ENCODE measurements around the gene ADCY5. TPM values are rescaled to one million over a fixed set of nuclear protein-coding genes. Genes with fewer than 3 reads are reported as not detected.
"Not testable (repeated sequence)": the region's sequence is repeated elsewhere in the genome, so short reads cannot be mapped to it uniquely, and the experiment has no call there.

The ADCY5 gene
- total RNA-seq, 1 donor from 2014 or later = 29.8 TPM

DNA sequence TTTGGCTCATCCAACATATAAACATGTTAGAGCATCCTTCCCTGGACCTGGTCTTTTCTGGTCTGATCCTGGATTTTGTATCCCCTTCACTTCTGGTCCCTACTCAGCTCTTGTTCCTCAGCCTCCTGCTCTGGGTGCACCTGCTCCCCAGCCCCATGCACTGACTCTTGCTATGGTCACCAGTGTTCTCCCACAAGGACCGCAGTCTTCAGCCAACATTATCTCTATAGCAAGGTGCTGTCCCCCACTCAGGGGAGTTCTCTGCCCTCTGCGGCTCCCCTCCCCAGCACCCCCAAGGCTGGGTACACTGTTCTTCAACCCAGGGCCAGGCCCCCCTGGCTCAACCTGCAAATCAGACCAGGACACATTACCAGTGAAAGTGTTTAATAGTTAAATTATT is 167.0 kb downstream of the ADCY5 start:
- FAIRE-seq (no peak), DNase-seq (ENCODE audit: low spot score in 2 of 2) (no peak)

DNA sequence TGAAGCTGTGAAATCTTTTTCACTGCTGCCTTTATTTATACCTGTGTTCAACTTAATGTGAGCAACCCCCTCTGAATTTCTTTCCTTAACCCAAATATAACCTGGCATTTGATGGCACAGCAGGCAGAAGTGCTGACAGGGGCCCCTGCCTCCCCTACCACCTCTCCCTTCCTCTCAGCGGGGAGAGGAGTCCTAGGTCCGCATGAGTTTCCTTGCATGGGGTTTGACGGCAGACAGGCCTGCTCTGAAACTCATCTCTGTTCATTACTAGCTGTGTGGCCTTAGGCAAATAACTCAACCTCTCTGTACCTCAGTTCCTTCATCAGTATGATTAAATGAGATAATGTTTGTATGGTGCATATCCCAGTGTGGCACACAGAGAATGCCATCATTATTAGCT is 167.5 kb downstream of the ADCY5 start:
- peak in 1 of 2 donors; percentile 1 for DNase-seq (ENCODE audit: low spot score in 2 of 2)
- FAIRE-seq = no peak

DNA sequence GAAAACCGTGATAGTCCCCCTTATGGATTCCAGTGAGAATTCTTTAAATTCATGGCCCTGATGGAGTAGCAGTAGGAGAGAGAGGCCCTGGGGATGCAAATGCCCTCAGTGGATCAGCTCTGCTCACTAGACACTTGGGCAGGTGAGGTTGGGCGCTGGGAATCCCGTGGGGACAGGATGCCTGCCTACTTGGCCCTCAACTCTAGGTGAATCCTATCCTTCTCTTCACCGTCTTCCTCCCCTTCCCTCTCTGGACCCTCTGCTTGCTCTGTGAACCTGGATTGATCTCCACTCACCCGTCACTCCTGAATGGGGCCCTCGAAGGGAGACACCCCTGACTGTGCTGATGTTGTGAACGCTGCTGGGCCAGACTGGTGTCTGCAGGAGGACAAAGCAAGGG is 169.8 kb downstream of the ADCY5 start:
- FAIRE-seq = no peak
- DNase-seq (ENCODE audit: low spot score in 2 of 2) = no peak

GRCh38 chr3:123278446-123278845 is 170.4 kb downstream of the ADCY5 start:
- FAIRE-seq (no peak), DNase-seq (ENCODE audit: low spot score in 2 of 2) (no peak)

- DNase-seq (ENCODE audit: low spot score in 2 of 2) (no peak), FAIRE-seq (no peak)
Observed at GRCh38 chr3:123277106-123277505, 171.8 kb downstream of the ADCY5 start.

- FAIRE-seq = no peak
Observed at GRCh38 chr3:123276346-123277006, 172.4 kb downstream of the ADCY5 start.

DNA sequence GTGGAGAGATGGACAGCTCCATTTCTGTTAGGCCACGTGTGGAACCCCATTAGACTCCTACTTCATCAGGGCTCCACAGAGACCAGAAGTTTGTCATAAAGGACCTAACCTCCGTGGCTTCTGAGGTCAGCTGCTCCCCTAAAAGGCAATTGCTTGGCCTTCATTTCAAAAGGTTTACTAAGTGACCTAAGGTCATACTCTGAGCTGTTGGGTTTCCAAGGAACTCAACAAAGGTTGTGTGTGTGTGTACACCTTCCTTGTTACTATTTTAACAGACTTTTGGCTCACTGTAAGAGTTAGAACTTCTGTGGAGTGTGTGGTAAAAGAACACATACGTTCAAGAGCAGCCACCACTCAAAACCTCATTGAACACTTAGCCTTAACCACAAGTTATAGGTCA is 173.2 kb downstream of the ADCY5 start:
- DNase-seq (ENCODE audit: low spot score in 2 of 2) (no peak), FAIRE-seq (no peak)

More at GRCh38 chr3:123276346-123277006, 172.4 kb downstream of the ADCY5 start:
- DNase-seq (ENCODE audit: low spot score in 2 of 2) = no peak

- DNase-seq (ENCODE audit: low spot score in 2 of 2) = no peak
Observed at GRCh38 chr3:123272547-123272946, 176.3 kb downstream of the ADCY5 start.

GRCh38 chr3:123271466-123272159 is 177.3 kb downstream of the ADCY5 start:
- DNase-seq (ENCODE audit: low spot score in 2 of 2) (no peak), FAIRE-seq (no peak)

More at GRCh38 chr3:123272547-123272946, 176.3 kb downstream of the ADCY5 start:
- FAIRE-seq = no peak

- FAIRE-seq (no peak), DNase-seq (ENCODE audit: low spot score in 2 of 2) (no peak)
Observed at GRCh38 chr3:123270818-123271217, 178.1 kb downstream of the ADCY5 start.

- DNase-seq (ENCODE audit: low spot score in 2 of 2) (no peak), FAIRE-seq (no peak)
Observed at GRCh38 chr3:123267821-123268220, 181.1 kb downstream of the ADCY5 start.

- no peak for FAIRE-seq
- DNase-seq (ENCODE audit: low spot score in 2 of 2) = no peak
Observed at GRCh38 chr3:123263941-123264340, 184.9 kb downstream of the ADCY5 start.

DNA sequence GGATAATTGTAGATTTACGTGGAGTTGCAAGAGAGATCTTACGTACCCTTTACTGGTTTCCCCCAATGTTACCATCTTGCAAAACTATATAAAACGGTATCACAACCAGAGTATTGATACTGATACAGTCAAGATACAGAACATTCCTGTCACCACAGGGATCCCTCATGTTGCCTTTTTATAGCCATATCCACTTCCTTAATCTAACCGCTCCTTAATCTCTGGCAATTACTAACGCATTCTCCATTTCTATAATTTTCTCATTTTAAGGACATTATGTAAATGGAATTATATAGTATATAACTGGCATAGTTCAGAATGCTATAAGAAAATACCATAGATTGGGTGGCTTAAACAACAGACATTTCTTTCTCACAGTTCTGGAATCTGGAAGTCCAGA is 186.0 kb downstream of the ADCY5 start:
- DNase-seq (ENCODE audit: low spot score in 2 of 2) = no peak
- FAIRE-seq = no peak

- DNase-seq (ENCODE audit: low spot score in 2 of 2) (no peak), FAIRE-seq (no peak)
Observed at GRCh38 chr3:123262226-123262625, 186.7 kb downstream of the ADCY5 start.

- FAIRE-seq (no peak), DNase-seq (ENCODE audit: low spot score in 2 of 2) (no peak)
Observed at GRCh38 chr3:123261666-123262065, 187.2 kb downstream of the ADCY5 start.

DNA sequence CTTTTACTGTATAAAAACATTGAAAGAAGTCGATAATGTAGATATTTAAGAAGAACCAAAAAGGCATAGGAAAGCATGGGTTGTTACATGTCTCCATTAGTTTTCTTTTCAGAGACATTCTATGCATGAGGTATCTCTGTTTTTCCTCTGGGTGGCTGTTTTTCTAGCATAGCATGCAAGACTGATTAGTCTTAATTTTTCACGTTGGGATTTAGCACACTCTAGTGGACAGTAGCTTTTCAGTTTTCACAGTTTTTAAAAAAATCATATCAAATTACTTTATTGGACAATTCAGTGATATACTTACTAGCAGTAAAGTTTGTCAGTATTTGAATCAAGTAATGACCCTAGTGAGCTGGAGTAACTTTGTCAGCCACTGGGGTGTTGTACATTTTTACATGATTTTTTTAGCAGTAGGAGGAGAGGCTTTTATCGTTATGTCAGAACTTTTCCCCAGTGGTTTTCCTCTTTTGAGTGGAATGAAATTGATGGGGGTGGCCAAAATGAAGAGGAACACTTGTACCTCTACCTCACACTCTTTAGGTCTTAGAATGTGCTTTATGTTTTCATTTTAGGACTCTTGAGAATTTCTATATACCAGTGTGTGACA is 190.0 kb downstream of the ADCY5 start:
- DNase-seq (ENCODE audit: low spot score in 2 of 2) (no peak), FAIRE-seq (peak; percentile 81)

- no peak for FAIRE-seq
Observed at GRCh38 chr3:123258359-123258758, 190.5 kb downstream of the ADCY5 start.

GRCh38 chr3:123256256-123256655 is 192.6 kb downstream of the ADCY5 start:
- no peak for DNase-seq (ENCODE audit: low spot score in 2 of 2)
- no peak for FAIRE-seq

More at GRCh38 chr3:123258359-123258758, 190.5 kb downstream of the ADCY5 start:
- no peak for DNase-seq (ENCODE audit: low spot score in 2 of 2)

GRCh38 chr3:123246866-123247265 is 202.0 kb downstream of the ADCY5 start:
- DNase-seq (ENCODE audit: low spot score in 2 of 2) (no peak), FAIRE-seq (no peak)

GRCh38 chr3:123244128-123244527 is 204.8 kb downstream of the ADCY5 start:
- no peak for FAIRE-seq

GRCh38 chr3:123239756-123240155 is 209.1 kb downstream of the ADCY5 start:
- FAIRE-seq = no peak
- no peak for DNase-seq (ENCODE audit: low spot score in 2 of 2)

More at GRCh38 chr3:123244128-123244527, 204.8 kb downstream of the ADCY5 start:
- no peak for DNase-seq (ENCODE audit: low spot score in 2 of 2)

GRCh38 chr3:123239186-123239585 is 209.7 kb downstream of the ADCY5 start:
- DNase-seq (ENCODE audit: low spot score in 2 of 2); FAIRE-seq: not testable (repeated sequence)

Measured in frontal cortex (tissue), 4 donors.